Endodermal cell (in vitro differentiated cells): ENCODE measurements around the gene ANKMY1. TPM values are rescaled to one million over a fixed set of nuclear protein-coding genes. Genes with fewer than 3 reads are reported as not detected.

Experiments used
- DNase-seq: peaks from one replicate; pipeline ENCODE4 v3.0.0-alpha.2; 2017
- H3K27ac ChIP-seq: 2 replicates; pipeline ENCODE4 v1.5.1; 2013; ENCODE audit warnings: mild to moderate bottlenecking, low read depth, low read length, moderate library complexity
- H3K27me3 ChIP-seq: 2 replicates; pipeline ENCODE4 v1.6.1; 2013; ENCODE audit warnings: mild to moderate bottlenecking, low read length, moderate library complexity; ENCODE audit not compliant: insufficient read depth, control insufficient read depth, poor library complexity, severe bottlenecking
- H3K36me3 ChIP-seq: 2 replicates; pipeline ENCODE4 v1.7.0; 2013; ENCODE audit warnings: mild to moderate bottlenecking, low read length, moderate library complexity; ENCODE audit not compliant: control insufficient read depth, insufficient read depth
- H3K4me1 ChIP-seq: one replicate; pipeline ENCODE4 v1.7.0; 2013; ENCODE audit warnings: low read length; ENCODE audit not compliant: control insufficient read depth, insufficient read depth
- H3K4me3 ChIP-seq: 2 replicates; pipeline ENCODE4 v1.5.1; 2013; ENCODE audit warnings: mild to moderate bottlenecking, low read length, moderate library complexity
- H3K9ac ChIP-seq: 2 replicates; pipeline ENCODE4 v1.6.1; 2013; ENCODE audit warnings: mild to moderate bottlenecking, low read length, moderate library complexity; ENCODE audit not compliant: poor library complexity, severe bottlenecking; ENCODE audit errors: extremely low read depth
- H3K9me3 ChIP-seq: 2 replicates; pipeline ENCODE4 v1.6.1; 2013; ENCODE audit warnings: mild to moderate bottlenecking, low read length, moderate library complexity; ENCODE audit not compliant: control insufficient read depth
- H3K27ac Mint-ChIP-seq: 2 replicates; pipeline ENCODE4 v1.8.0; 2020; ENCODE audit warnings: mixed read lengths
- H3K27me3 Mint-ChIP-seq: 2 replicates; pipeline ENCODE4 v1.8.0; 2021; ENCODE audit warnings: mild to moderate bottlenecking, mixed read lengths; ENCODE audit not compliant: insufficient read depth
- H3K36me3 Mint-ChIP-seq: 2 replicates; pipeline ENCODE4 v1.8.0; 2020; ENCODE audit warnings: low read depth, mixed read lengths
- H3K4me1 Mint-ChIP-seq: 2 replicates; pipeline ENCODE4 v1.8.0; 2020; ENCODE audit warnings: mixed read lengths
- H3K4me3 Mint-ChIP-seq: 2 replicates; pipeline ENCODE4 v1.8.0; 2020; ENCODE audit warnings: mild to moderate bottlenecking, moderate library complexity, mixed read lengths
- H3K9me3 Mint-ChIP-seq: 2 replicates; pipeline ENCODE4 v1.8.0; 2020; ENCODE audit warnings: mild to moderate bottlenecking, mixed read lengths
- WGBS, 2 experiments: methylation state at CpG; one replicate each; pipeline versions ENCODE4 v1.1.5 to v1.1.7; 2013; ENCODE audit warnings: missing lambda C conversion rate in 2 of 2, mixed read lengths in 1 of 2; ENCODE audit not compliant: insufficient coverage in 1 of 2, insufficient read length in 1 of 2; 5-methylcytosine and 5-hydroxymethylcytosine counted together
- total RNA-seq, 2 donors: library from RNA; stranded (reverse); fragmentation: NEBNext Ultra II Directional in 1 of 2; extraction: Animal tissue kit (Norgen Biotek cat#: 25700) in 1 of 2; gene quantifications; 2 replicates in 1 of 2; 3 replicates in 1 of 2; pipeline ENCODE4 v1.2.1, GENCODE V29; 2021
- TF ChIP-seq, protein P1 (sequence below): fragments of 200-600 bp; sonication (generic); conservative IDR thresholded peaks from 2 replicates; pipeline ENCODE4 v1.5.0; 2021; ENCODE audit warnings: antibody characterized with exemption, mild to moderate bottlenecking

ANKMY1 gene
- total RNA-seq, 2 donors from 2014 or later = 7.4 to 13.3 TPM

DNA sequence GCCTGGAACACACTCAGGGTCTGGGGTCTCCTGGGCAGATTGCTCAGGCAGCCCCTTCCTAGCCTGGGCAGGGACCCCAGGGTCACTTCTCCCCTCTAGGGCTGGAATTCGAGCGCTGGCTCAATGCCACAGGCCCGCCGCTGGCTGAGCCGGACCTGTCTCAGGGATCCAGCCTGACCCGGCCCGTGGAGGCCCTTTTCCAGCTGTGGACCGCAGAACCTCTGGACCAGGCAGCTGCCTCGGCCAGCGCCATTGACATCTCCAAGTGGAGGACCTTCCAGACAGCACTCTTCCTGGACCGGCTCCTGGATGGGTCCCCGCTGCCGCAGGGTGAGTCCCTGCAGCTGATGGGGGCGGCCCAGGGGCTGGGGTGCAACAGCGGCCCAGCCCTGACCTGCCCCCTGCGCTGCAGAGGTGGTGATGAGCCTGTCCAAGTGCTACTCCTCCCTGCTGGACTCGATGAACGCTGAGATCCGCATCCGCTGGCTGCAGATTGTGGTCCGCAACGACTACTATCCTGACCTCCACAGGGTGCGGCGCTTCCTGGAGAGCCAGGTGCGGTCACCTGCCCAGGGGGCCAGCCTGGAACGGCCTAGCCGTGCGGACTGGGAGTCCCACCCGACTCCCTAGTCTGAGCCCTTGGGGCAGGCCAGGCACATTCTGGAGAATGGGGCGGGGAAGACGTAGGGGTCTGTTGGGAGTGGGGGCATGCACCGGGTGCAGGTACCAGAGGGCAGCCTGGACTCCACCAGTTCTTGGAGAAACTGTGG, 18.8 kb upstream of the ANKMY1 start:
- Mint-ChIP-seq H3K4me1 (peaks cover 6% of the 10 kb centered on the region), H3K4me3 (no peak overlapping the region), H3K27me3 (no peaks in the 10 kb centered on the region), H3K9me3 (no peaks in the 10 kb centered on the region), H3K36me3 (peaks cover 4% of the 10 kb centered on the region), H3K27ac (no peak overlapping the region)
- Histone ChIP-seq H3K4me1 (no peaks in the 10 kb centered on the region), H3K9me3 (no peaks in the 10 kb centered on the region), H3K9ac (no peak overlapping the region), H3K4me3 (no peak overlapping the region), H3K27me3 (no peaks in the 10 kb centered on the region), H3K27ac (no peak overlapping the region), H3K36me3 (no peaks in the 10 kb centered on the region)
- no peak for DNase-seq
- 93 to 98% methylated on average over 17 to 32 of the region's 32 CpGs for WGBS, 2 experiments
- TF ChIP-seq, protein P1, sequence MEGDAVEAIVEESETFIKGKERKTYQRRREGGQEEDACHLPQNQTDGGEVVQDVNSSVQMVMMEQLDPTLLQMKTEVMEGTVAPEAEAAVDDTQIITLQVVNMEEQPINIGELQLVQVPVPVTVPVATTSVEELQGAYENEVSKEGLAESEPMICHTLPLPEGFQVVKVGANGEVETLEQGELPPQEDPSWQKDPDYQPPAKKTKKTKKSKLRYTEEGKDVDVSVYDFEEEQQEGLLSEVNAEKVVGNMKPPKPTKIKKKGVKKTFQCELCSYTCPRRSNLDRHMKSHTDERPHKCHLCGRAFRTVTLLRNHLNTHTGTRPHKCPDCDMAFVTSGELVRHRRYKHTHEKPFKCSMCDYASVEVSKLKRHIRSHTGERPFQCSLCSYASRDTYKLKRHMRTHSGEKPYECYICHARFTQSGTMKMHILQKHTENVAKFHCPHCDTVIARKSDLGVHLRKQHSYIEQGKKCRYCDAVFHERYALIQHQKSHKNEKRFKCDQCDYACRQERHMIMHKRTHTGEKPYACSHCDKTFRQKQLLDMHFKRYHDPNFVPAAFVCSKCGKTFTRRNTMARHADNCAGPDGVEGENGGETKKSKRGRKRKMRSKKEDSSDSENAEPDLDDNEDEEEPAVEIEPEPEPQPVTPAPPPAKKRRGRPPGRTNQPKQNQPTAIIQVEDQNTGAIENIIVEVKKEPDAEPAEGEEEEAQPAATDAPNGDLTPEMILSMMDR = no peak

DNA sequence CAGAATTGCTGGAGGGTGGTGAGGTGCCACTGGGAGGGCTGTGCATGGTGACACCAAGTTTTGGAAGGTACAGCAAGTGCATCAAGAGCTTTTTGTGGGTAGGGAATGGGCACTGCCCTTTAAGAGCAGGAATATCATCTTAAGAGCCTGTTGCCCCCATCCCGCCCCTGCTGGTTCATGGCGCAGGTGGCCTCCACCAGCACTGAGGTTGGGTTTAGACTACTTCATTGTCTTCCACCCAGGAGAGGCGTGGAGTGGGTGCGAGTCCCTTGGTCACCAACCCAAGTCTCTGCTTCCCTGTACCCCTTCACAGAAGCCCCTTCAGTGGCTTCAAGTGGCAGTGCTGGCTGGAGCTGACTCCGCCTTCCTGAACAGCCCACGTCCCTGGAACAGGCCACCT, 18.2 kb upstream of the ANKMY1 start:
- Mint-ChIP-seq H3K4me1 (peaks cover 6% of the 10 kb centered on the region), H3K4me3 (no peak overlapping the region), H3K9me3 (no peaks in the 10 kb centered on the region), H3K36me3 (no peaks in the 10 kb centered on the region), H3K27me3 (no peaks in the 10 kb centered on the region), H3K27ac (no peak overlapping the region)
- Histone ChIP-seq H3K36me3 (no peaks in the 10 kb centered on the region), H3K4me1 (no peaks in the 10 kb centered on the region), H3K9ac (no peak overlapping the region), H3K9me3 (no peaks in the 10 kb centered on the region), H3K27ac (no peak overlapping the region), H3K4me3 (no peak overlapping the region), H3K27me3 (no peaks in the 10 kb centered on the region)
- DNase-seq = no peak
- TF ChIP-seq, protein P1 = no peak
- 83 to 85% methylated on average over 6 of the region's 6 CpGs for WGBS, 2 experiments

DNA sequence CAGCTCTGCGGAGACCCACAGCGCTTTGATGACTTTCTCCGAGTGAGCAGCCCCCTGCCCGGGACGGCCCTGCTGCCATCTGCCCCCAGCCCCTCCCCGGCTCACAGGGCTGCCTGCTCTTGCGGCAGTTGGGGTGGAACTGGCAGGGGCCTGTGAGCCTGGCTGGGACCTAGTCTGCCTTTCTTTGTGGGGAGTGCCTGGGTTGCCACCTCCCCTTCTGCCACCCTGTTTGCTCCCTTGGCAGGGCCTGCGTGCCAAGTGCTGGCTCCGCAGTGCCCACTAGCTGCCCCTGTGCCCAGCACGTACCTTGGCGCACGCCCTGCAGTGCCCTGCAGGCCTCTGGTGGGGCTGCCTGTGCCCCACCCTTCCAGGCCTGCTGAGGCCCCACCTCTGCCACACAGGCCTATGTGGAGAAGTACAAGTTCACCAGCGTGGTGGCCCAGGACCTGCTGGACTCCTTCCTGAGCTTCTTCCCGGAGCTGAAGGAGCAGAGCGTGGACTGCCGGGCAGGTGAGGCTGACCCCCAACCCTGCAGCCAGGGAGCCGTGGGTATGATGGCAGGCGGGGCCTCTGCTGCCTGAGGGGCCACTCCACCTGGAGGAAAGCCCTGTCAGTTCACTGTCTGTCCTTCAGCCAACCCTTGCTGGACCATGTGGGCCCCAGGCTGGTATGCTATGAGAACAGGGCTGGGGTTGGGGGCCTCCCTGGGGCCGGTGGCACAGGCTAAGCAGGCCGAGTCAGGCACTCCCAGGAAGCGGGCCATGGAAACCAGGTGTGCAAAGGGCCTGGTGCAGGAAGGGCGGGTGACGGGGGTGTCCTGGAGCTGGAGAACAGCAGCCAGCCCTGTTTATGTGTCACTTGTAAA, 17.5 kb upstream of the ANKMY1 start:
- no peak overlapping the region for H3K4me3 ChIP-seq
- H3K4me3 Mint-ChIP-seq = no peak overlapping the region
- no peaks in the 10 kb centered on the region for H3K9me3 Mint-ChIP-seq
- WGBS, 2 experiments = 92% methylated on average over 15 to 23 of the region's 23 CpGs
- H3K9me3 ChIP-seq = no peaks in the 10 kb centered on the region
- H3K36me3 Mint-ChIP-seq = no peaks in the 10 kb centered on the region
- no peaks in the 10 kb centered on the region for H3K4me1 ChIP-seq
- no peaks in the 10 kb centered on the region for H3K36me3 ChIP-seq
- H3K27ac Mint-ChIP-seq = no peak overlapping the region
- TF ChIP-seq, protein P1 = no peak
- H3K4me1 Mint-ChIP-seq = peaks cover 6% of the 10 kb centered on the region
- no peaks in the 10 kb centered on the region for H3K27me3 ChIP-seq
- H3K9ac ChIP-seq = no peak overlapping the region
- H3K27ac ChIP-seq = no peak overlapping the region
- H3K27me3 Mint-ChIP-seq = no peaks in the 10 kb centered on the region
- DNase-seq = no peak
